Astrocyte (in vitro differentiated cells and primary cell): ENCODE measurements around the gene APC2.

Experiments used
- CTCF ChIP-seq: IDR thresholded peaks from 2 replicates; pipeline ENCODE4 v1.5.1; 2011; ENCODE audit warnings: low read depth, mild to moderate bottlenecking, inconsistent platforms, low read length, moderate library complexity; ENCODE audit not compliant: insufficient read depth
- EZH2 ChIP-seq: IDR thresholded peaks from 2 replicates; pipeline ENCODE4 v1.6.1; 2012; ENCODE audit warnings: mild to moderate bottlenecking, low read length, inconsistent platforms; ENCODE audit not compliant: insufficient read depth

GRCh38 chr19:1469255-1470054 is 19.5 kb downstream of the APC2 start:
- TF ChIP-seq CTCF (no peak), EZH2 (no peak)
